Endothelial cell of umbilical vein (primary cell): ENCODE data around the gene SCYGR4. TPM values are rescaled to one million over a fixed set of nuclear protein-coding genes. Genes with fewer than 3 reads are reported as not detected.

Experiments
- BruUV-seq: library from RNA; stranded (reverse); fragments of 400-500 nt; replicated peaks from 2 replicates; lab custom pipeline; 2021; lab: Mats Ljungman, UMichigan
- CTCF ChIA-PET: fragments of 300-600, 350-600 bp; sonication (Branson Sonifier 250); formaldehyde crosslinking; loops from one replicate; lab custom pipeline; 2021; ENCODE audit warnings: antibody characterized with exemption, inconsistent platforms; lab: Charles Lee
- POLR2A ChIA-PET: fragments of 300-600, 350-600 bp; sonication (Branson Sonifier 250); formaldehyde crosslinking; loops from one replicate; lab custom pipeline; 2021; ENCODE audit warnings: antibody characterized with exemption, inconsistent platforms; lab: Charles Lee
- DNase-seq: peaks from one replicate; pipeline ENCODE4 v3.0.0-alpha.2; 2011; ENCODE audit warnings: low read depth, low spot score
- FAIRE-seq: peaks from 2 replicates; lab custom pipeline; 2011; peaks lifted over from hg19 to GRCh38; lab: Jason Lieb, UNC
- H2AFZ ChIP-seq: 2 replicates; pipeline ENCODE4 v1.6.0; 2012; ENCODE audit warnings: low read depth, low read length, control low read depth, inconsistent platforms
- H3K27ac ChIP-seq: 2 replicates; pipeline ENCODE4 v1.5.1; 2011; ENCODE audit warnings: low read depth, mild to moderate bottlenecking, control low read depth, low read length, moderate library complexity; ENCODE audit not compliant: insufficient read depth
- H3K27me3 ChIP-seq, 2 experiments: 2 replicates each; pipeline versions ENCODE4 v1.6.0 to v1.6.1; 2011; ENCODE audit warnings: low read length in 2 of 2, mixed read lengths in 1 of 2; ENCODE audit not compliant: control insufficient read depth in 2 of 2, insufficient read depth in 2 of 2
- H3K36me3 ChIP-seq, 2 experiments: 2 replicates in 1 of 2; 3 replicates in 1 of 2; pipeline ENCODE4 v1.5.1; 2011; ENCODE audit warnings: low read length in 2 of 2, mild to moderate bottlenecking in 1 of 2, moderate library complexity in 1 of 2; ENCODE audit not compliant: control insufficient read depth in 2 of 2, insufficient read depth in 2 of 2; ENCODE audit errors: extremely low read depth in 1 of 2
- H3K4me1 ChIP-seq: 3 replicates; pipeline ENCODE4 v1.5.1; 2011; ENCODE audit warnings: mild to moderate bottlenecking, low read length; ENCODE audit not compliant: control insufficient read depth, insufficient read depth; ENCODE audit errors: extremely low read depth
- H3K4me2 ChIP-seq: 2 replicates; pipeline ENCODE4 v1.6.1; 2011; ENCODE audit warnings: low read length, control low read depth, mixed read lengths; ENCODE audit not compliant: insufficient read depth
- H3K4me3 ChIP-seq, 3 experiments: fragments of 200-600 bp in 1 of 3; sonication (generic), shearing (Covaris generic) in 1 of 3; replicated peaks in 1 of 3; 2 replicates each; pipeline ENCODE4 v1.5.1; 2011 to 2016; ENCODE audit warnings: control low read depth in 3 of 3, low read length in 3 of 3, mild to moderate bottlenecking in 2 of 3, inconsistent platforms in 1 of 3, low read depth in 1 of 3, moderate library complexity in 1 of 3; ENCODE audit not compliant: insufficient read depth in 1 of 3
- H3K79me2 ChIP-seq: 2 replicates; pipeline ENCODE4 v1.6.0; 2012; ENCODE audit warnings: low read length, inconsistent platforms; ENCODE audit not compliant: control insufficient read depth, insufficient read depth
- H3K9ac ChIP-seq: replicated peaks from 2 replicates; pipeline ENCODE3; 2011; ENCODE audit warnings: low read length, control low read depth; ENCODE audit not compliant: insufficient read depth; ENCODE audit errors: extremely low read depth
- H3K9me1 ChIP-seq: replicated peaks from 3 replicates; pipeline ENCODE4 v1.6.0; 2011; ENCODE audit warnings: mild to moderate bottlenecking, low read length; ENCODE audit not compliant: control insufficient read depth, insufficient read depth; ENCODE audit errors: extremely low read depth
- H3K9me3 ChIP-seq: replicated peaks from 2 replicates; pipeline ENCODE4 v1.5.1; 2012; ENCODE audit warnings: low read length, inconsistent platforms; ENCODE audit not compliant: control insufficient read depth, insufficient read depth
- H4K20me1 ChIP-seq: replicated peaks from 2 replicates; pipeline ENCODE3; 2011; ENCODE audit warnings: mild to moderate bottlenecking, low read length; ENCODE audit not compliant: control insufficient read depth, insufficient read depth; ENCODE audit errors: extremely low read depth
- CTCF ChIP-seq, 2 donors: IDR thresholded peaks; 1 replicate in 1 of 2; 2 replicates in 1 of 2; pipeline ENCODE4 v1.5.1; 2011; ENCODE audit warnings: low read length in 2 of 2, mild to moderate bottlenecking in 2 of 2, moderate library complexity in 2 of 2, control low read depth in 1 of 2, inconsistent platforms in 1 of 2, low read depth in 1 of 2; ENCODE audit not compliant: insufficient read depth in 1 of 2; ENCODE audit errors: extremely low read depth in 1 of 2
- EZH2 ChIP-seq: IDR thresholded peaks from 2 replicates; pipeline ENCODE4 v1.6.1; 2012; ENCODE audit warnings: borderline replicate concordance, low read depth, mild to moderate bottlenecking, moderate library complexity, low read length, inconsistent platforms; ENCODE audit not compliant: severe bottlenecking
- FOS ChIP-seq: IDR thresholded peaks from 2 replicates; pipeline ENCODE4 v1.6.1; 2011; ENCODE audit warnings: mild to moderate bottlenecking, low read length, moderate library complexity, borderline replicate concordance; ENCODE audit not compliant: insufficient read depth
- GATA2 ChIP-seq: IDR thresholded peaks from 2 replicates; pipeline ENCODE4 v1.7.0; 2011; ENCODE audit warnings: low read depth, mild to moderate bottlenecking, moderate library complexity, mixed read lengths, low read length; ENCODE audit not compliant: insufficient read length, insufficient read depth
- JUN ChIP-seq: IDR thresholded peaks from 2 replicates; pipeline ENCODE4 v1.6.1; 2011; ENCODE audit warnings: borderline replicate concordance, low read depth; ENCODE audit not compliant: insufficient read length, insufficient read depth
- MYC ChIP-seq: IDR thresholded peaks from one replicate; pipeline ENCODE4 v1.6.1; 2011; ENCODE audit warnings: mild to moderate bottlenecking, low read depth, low read length
- POLR2A ChIP-seq: IDR thresholded peaks from 2 replicates; pipeline ENCODE4 v1.6.1; 2012; ENCODE audit warnings: low read depth, mild to moderate bottlenecking, control low read depth, low read length
- POLR2AphosphoS5 ChIP-seq: IDR thresholded peaks from 2 replicates; pipeline ENCODE4 v1.6.1; 2012; ENCODE audit warnings: low read depth, mild to moderate bottlenecking, control low read depth, low read length, moderate library complexity; ENCODE audit not compliant: insufficient read depth
- dilution Hi-C: fragments of 300-500 bp; cut with MboI; formaldehyde crosslinking; loops from one replicate; pipeline ENCODE4 v1.15.0; 2019; ENCODE audit warnings: low sequenced_read_pairs; ENCODE audit not compliant: extremely low pct_ligation_motif_present
- intact Hi-C: fragments of 100-400 bp; cut with micrococcal nuclease; formaldehyde crosslinking; loops from one replicate; pipeline ENCODE4 v1.10.0; 2022
- polyA plus RNA-seq, 4 experiments: library from polyadenylated mRNA; depleted of rRNA in 3 of 4; stranded (reverse) in 3 of 4; unstranded in 1 of 4; fragments of >200 nt; gene quantifications; 2 replicates each; pipeline versions ENCODE4 v1.2.1 to v1.2.3, GENCODE V29; 2011 to 2012; ENCODE audit warnings: missing spikeins in 1 of 4
- total RNA-seq: library from RNA; stranded (reverse); gene quantifications from 2 replicates; pipeline ENCODE4 v1.2.3, GENCODE V29; 2021
- TF ChIP-seq, protein P1 (sequence below): IDR thresholded peaks from 2 replicates; pipeline ENCODE4 v1.6.1; 2011; ENCODE audit not compliant: insufficient read depth, insufficient read length

The SCYGR4 gene
- total and polyA plus RNA-seq, 2 donors (not counting 3 experiments of a cell fraction or from before 2014, with no cell fraction given), result not detected

GRCh38 chr2:227615181-227615580 lies 2.1 kb upstream of the SCYGR4 start:
- intact Hi-C loops, result no loop called here
- BruUV-seq, result no TSS peak
- Histone ChIP-seq H3K9me3 (no peaks in the 10 kb centered on the region), H2AFZ (no peak overlapping the region), H3K4me1 (no peaks in the 10 kb centered on the region), H3K27ac (no peak overlapping the region), H3K36me3 (no peaks in the 10 kb centered on the region), H3K79me2 (no peaks in the 10 kb centered on the region), H4K20me1 (no peaks in the 10 kb centered on the region), H3K27me3 (no peaks in the 10 kb centered on the region), H3K9ac (no peak overlapping the region), H3K4me3 (no peak overlapping the region), H3K9me1 (no peaks in the 10 kb centered on the region), H3K4me2 (no peak overlapping the region)
- FAIRE-seq, result no peak
- TF ChIP-seq POLR2AphosphoS5, result no peak
- TF ChIP-seq GATA2, result no peak
- TF ChIP-seq, protein P1, sequence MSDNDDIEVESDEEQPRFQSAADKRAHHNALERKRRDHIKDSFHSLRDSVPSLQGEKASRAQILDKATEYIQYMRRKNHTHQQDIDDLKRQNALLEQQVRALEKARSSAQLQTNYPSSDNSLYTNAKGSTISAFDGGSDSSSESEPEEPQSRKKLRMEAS, result no peak
- TF ChIP-seq CTCF (IDR thresholded peaks at IDR 0.05; ENCODE audit: extremely low read depth in 1 of 2, insufficient read depth in 1 of 2, low read depth in 1 of 2, low read length in 2 of 2), result no peak
- TF ChIP-seq FOS, result no peak
- TF ChIP-seq JUN, result no peak
- no peak for TF ChIP-seq MYC
- no peak for TF ChIP-seq POLR2A
- TF ChIP-seq EZH2, result no peak
- dilution Hi-C loops, result no loop called here
- ChIA-PET POLR2A (no interaction called here), CTCF (interaction anchor here (0.6 kb wide), 1 partner anchor 287 kb away, joined by 4 read pairs; no protein-coding TSS in a partner anchor)
- no peak for DNase-seq
